Suprapubic skin (tissue), 4 donors: ENCODE measurements around the gene FMN1.

Experiments
- CTCF ChIP-seq, 2 donors: fragments of 200-600 bp in 1 of 2; fragments of 450-650 bp in 1 of 2; sonication (generic) in 1 of 2; IDR thresholded peaks; one replicate each; pipeline ENCODE4 v1.5.1; 2016 to 2019; ENCODE audit warnings: antibody characterized with exemption in 2 of 2, mild to moderate bottlenecking in 1 of 2, moderate library complexity in 1 of 2
- EP300 ChIP-seq: sonication (generic); formaldehyde crosslinking; IDR thresholded peaks from one replicate; pipeline ENCODE4 v1.6.1; 2017; ENCODE audit warnings: antibody characterized with exemption
- POLR2A ChIP-seq, 2 donors: fragments of 450-650 bp; IDR thresholded peaks; one replicate each; pipeline ENCODE4 v1.6.1; 2017; ENCODE audit warnings: antibody characterized with exemption in 2 of 2, mild to moderate bottlenecking in 2 of 2, moderate library complexity in 2 of 2
- POLR2AphosphoS5 ChIP-seq, 3 donors: sonication (generic); formaldehyde crosslinking; IDR thresholded peaks; one replicate each; pipeline ENCODE4 v1.6.1; 2017; ENCODE audit warnings: antibody characterized with exemption in 3 of 3

GRCh38 chr15:33150431-33150941, 44.0 kb downstream of the FMN1 start:
- TF ChIP-seq CTCF (IDR thresholded peaks at IDR 0.05) (no peak), POLR2A (IDR thresholded peaks at IDR 0.05) (no peak), POLR2AphosphoS5 (IDR thresholded peaks at IDR 0.05) (no peak), EP300 (no peak)
